ENCODE results near the gene OR4Q3.
"Not testable (repeated sequence)": the region's sequence is repeated elsewhere in the genome, so short reads cannot be mapped to it uniquely, and the experiment has no call there.

The OR4Q3 gene

GRCh38 chr14:19743256-19743655 is at the start of gene OR4Q3:
Gene OR4Q3, plus strand, starts transcription at chr14:19743571.
- DNase-seq (ENCODE audit: low read depth): no peak

DNA sequence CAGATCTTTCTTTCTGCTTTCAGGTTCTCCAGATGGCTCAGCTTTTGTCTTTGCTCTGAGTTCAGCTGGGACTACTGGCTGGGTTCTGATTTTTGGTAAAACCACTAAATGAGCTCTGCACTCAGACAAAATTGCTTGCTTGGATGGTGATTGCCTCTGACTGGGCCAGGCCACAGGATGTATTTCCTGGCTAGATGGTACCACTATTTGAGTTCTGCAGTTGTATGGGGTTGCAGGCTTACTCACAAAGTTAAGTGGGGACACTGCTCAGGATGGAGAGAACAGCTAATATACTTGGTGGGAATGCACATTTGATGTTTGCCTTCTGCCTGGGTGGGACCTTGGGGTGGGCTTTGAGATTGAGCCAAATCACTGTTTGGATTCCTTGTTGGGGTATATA is 14.0 kb upstream of the OR4Q3 start:
- DNase-seq (ENCODE audit: low read depth): no peak

GRCh38 chr14:19729763-19730162 is 13.6 kb upstream of the OR4Q3 start:
- DNase-seq (ENCODE audit: low read depth): no peak

GRCh38 chr14:19733893-19734292 is 9.5 kb upstream of the OR4Q3 start:
- not testable (repeated sequence) for DNase-seq (ENCODE audit: low read depth)

GRCh38 chr14:19752316-19752715 is 8.9 kb downstream of the OR4Q3 start:
- not testable (repeated sequence) for DNase-seq (ENCODE audit: low read depth)

- no peak for DNase-seq (ENCODE audit: low read depth)
Measured at GRCh38 chr14:19754172-19754571, 10.8 kb downstream of the OR4Q3 start.

- not testable (repeated sequence) for DNase-seq (ENCODE audit: low read depth)
Measured at GRCh38 chr14:19771491-19771890, 28.1 kb downstream of the OR4Q3 start.

DNA sequence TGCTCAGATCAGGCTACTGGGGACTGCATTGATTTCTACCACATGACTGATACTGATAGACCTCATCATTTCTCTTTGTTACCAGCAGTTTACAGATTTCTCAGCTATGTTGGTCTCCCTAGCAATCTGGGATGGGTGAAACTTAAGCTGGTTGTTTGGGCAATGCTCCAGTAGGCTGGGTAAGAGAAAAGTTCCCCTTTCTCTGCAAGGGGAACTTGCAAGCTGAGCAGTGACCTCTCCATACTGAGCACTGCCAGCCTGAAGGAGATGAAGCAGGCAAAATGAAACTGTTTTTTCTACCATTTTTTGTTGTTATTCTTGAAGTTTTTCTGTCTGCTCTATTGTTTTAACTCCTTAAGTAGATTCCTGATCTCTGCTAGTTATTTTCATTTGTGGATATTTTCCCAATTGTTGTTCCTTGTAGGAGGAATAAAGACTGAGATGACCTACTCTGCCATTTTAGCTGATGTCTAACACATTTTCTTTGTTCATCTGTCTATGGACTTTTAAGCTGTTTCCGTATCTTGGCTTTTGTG is 28.6 kb downstream of the OR4Q3 start:
- no peak for DNase-seq (ENCODE audit: low read depth)

DNA sequence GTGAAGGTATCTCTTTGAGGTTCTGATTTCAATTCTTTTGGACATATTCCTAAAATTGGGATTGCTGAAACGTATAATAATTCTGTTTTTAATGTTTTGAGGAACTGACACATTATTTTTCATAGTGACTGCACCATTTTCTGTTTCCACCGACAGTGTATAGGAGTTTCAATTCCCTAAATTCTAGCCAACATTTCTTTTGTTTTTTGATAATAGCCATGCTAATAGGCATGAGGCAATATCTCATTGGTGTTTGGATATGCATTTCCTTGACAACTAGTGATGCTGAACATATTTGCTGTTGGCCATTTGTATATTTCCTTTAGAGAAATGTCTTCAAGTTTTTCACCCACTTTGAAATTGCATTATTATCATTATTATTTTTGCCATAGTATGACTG is 29.1 kb downstream of the OR4Q3 start:
- not testable (repeated sequence) for DNase-seq (ENCODE audit: low read depth)

DNA sequence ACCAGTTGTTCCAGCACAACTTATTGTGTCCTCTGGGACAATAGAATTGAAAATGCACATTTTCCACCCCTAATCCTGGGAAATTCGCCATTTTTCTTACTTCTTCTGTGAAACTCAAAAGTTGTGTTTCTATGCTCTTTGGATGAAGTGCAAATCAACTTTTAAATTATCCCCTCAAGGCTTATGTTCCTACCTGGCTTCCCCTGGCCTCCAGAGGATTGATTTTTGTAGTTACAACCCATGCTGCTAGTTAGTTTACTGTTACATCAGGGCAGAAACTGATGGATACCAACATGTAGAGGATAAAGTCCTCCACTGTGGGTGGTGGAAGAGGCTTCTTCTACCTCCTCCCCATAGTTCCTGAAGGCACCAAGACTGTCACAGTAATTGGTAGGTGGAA is 29.8 kb downstream of the OR4Q3 start, which contains the start of gene OR4M1:
OR4M1 (plus strand) TSS at position 301 of the 400 bp plus-strand sequence. CDS start 6,819 bp downstream, outside the sequence.
- DNase-seq (ENCODE audit: low read depth): not testable (repeated sequence)

- DNase-seq (ENCODE audit: low read depth): no peak
Measured at GRCh38 chr14:19775587-19775986, 32.2 kb downstream of the OR4Q3 start.

- not testable (repeated sequence) for DNase-seq (ENCODE audit: low read depth)
Measured at GRCh38 chr14:19785848-19786247, 42.5 kb downstream of the OR4Q3 start.

GRCh38 chr14:19787318-19787717 is 43.9 kb downstream of the OR4Q3 start:
- DNase-seq (ENCODE audit: low read depth): not testable (repeated sequence)

DNA sequence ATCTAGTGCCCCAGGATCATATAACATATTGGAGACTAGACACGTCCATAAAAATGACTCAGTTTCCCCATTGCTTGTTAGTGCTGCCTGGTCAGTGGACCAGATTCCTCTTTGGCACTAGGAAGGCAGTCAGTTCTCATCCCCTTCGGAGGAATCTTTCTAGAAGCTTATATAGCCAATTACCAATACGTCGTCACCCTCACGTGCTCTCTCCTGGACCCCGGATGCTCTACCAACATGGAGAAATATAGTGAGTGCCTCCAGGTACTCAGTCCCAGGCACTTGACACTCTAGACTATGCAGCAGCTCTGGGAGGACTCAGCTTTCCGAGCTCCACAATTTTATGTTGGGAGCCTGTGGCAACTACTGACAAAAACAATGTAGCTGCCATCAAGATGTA is 44.8 kb downstream of the OR4Q3 start:
- not testable (repeated sequence) for DNase-seq (ENCODE audit: low read depth)

GRCh38 chr14:19796520-19797108 is 53.2 kb downstream of the OR4Q3 start:
- not testable (repeated sequence) for DNase-seq (ENCODE audit: low read depth)

All from T-helper 22 cell (primary cell).